ENCODE results near the gene TRIM39.

DNA sequence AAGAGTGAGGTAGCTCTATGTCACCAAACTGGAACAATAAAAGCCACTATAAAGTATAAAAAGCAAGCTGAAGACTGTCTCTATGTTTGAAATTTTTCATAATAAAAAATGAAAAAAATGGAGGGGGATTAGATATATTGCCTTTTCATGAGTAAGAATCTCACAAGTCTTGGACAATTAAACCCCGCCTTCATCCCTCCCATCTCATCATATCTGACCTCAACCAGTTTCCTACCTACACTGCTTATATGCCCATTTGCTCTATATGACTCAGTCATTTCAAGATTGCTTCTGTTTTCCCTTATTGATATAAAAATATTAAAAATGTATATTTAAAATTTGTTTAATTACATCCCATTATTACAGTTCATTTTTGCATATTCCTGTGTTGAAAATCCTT, 2.9 kb upstream of the TRIM39 start:
- TF ChIP-seq, protein P1, sequence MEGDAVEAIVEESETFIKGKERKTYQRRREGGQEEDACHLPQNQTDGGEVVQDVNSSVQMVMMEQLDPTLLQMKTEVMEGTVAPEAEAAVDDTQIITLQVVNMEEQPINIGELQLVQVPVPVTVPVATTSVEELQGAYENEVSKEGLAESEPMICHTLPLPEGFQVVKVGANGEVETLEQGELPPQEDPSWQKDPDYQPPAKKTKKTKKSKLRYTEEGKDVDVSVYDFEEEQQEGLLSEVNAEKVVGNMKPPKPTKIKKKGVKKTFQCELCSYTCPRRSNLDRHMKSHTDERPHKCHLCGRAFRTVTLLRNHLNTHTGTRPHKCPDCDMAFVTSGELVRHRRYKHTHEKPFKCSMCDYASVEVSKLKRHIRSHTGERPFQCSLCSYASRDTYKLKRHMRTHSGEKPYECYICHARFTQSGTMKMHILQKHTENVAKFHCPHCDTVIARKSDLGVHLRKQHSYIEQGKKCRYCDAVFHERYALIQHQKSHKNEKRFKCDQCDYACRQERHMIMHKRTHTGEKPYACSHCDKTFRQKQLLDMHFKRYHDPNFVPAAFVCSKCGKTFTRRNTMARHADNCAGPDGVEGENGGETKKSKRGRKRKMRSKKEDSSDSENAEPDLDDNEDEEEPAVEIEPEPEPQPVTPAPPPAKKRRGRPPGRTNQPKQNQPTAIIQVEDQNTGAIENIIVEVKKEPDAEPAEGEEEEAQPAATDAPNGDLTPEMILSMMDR (IDR thresholded peaks at IDR 0.05): no peak
- TF ChIP-seq POLR2A (IDR thresholded peaks at IDR 0.05): no peak
